ENCODE data around the gene MFAP4. TPM values are rescaled to one million over a fixed set of nuclear protein-coding genes. Genes with fewer than 3 reads are reported as not detected.

Gene MFAP4
- total RNA-seq, 1 donor from 2014 or later = 270 TPM

GRCh38 chr17:19378416-19379360 is 8.3 kb downstream of the MFAP4 start, which contains the start of gene MAPK7:
Gene MAPK7, plus strand, starts transcription at chr17:19378498. Its CDS starts 403 bp downstream, at chr17:19378901.
- H3K27ac ChIP-seq = peak within 1 kb of the TSS; percentile 98
- no peak for TF ChIP-seq CTCF (IDR thresholded peaks at IDR 0.05)
- H3K4me1 ChIP-seq = peaks cover 19% of the 10 kb centered on the region
- H3K9me3 ChIP-seq = no peaks in the 10 kb centered on the region
- peak within 1 kb of the TSS; percentile 94 for H3K4me3 ChIP-seq
- intact Hi-C loops (cut with DNase I) = no loop called here
- no peaks in the 10 kb centered on the region for H3K27me3 ChIP-seq
- DNase-seq (peak; percentile 69), ATAC-seq (peak; percentile 2)
- peaks cover 40% of the 10 kb centered on the region for H3K36me3 ChIP-seq

GRCh38 chr17:19377602-19378415 is 9.2 kb downstream of the MFAP4 start:
- Histone ChIP-seq H3K36me3 (peaks cover 31% of the 10 kb centered on the region), H3K4me3 (peak overlapping the region; percentile 94), H3K4me1 (peaks cover 18% of the 10 kb centered on the region), H3K27ac (peak overlapping the region; percentile 98), H3K9me3 (no peaks in the 10 kb centered on the region), H3K27me3 (no peaks in the 10 kb centered on the region)
- intact Hi-C loops (cut with DNase I) = no loop called here
- ATAC-seq = peak; percentile 96
- DNase-seq = peak; percentile 99
- TF ChIP-seq CTCF (IDR thresholded peaks at IDR 0.05) = no peak

- ATAC-seq (no peak), DNase-seq (no peak)
- H3K36me3 ChIP-seq = peaks cover 24% of the 10 kb centered on the region
- H3K27me3 ChIP-seq = no peaks in the 10 kb centered on the region
- H3K4me3 ChIP-seq = peak overlapping the region; percentile 94
- peaks cover 21% of the 10 kb centered on the region for H3K4me1 ChIP-seq
- H3K27ac ChIP-seq = peak overlapping the region; percentile 98
- intact Hi-C loops (cut with DNase I) = no loop called here
- H3K9me3 ChIP-seq = no peaks in the 10 kb centered on the region
- no peak for TF ChIP-seq CTCF (IDR thresholded peaks at IDR 0.05)
Observed at GRCh38 chr17:19376811-19377210, 10.2 kb downstream of the MFAP4 start.

GRCh38 chr17:19375732-19376131 is 11.3 kb downstream of the MFAP4 start:
- intact Hi-C loops (cut with DNase I) = no loop called here
- Histone ChIP-seq H3K27me3 (no peaks in the 10 kb centered on the region), H3K4me3 (no peak overlapping the region), H3K27ac (no peak overlapping the region), H3K36me3 (peaks cover 13% of the 10 kb centered on the region), H3K4me1 (peaks cover 26% of the 10 kb centered on the region), H3K9me3 (no peaks in the 10 kb centered on the region)
- DNase-seq = no peak
- TF ChIP-seq CTCF (IDR thresholded peaks at IDR 0.05) = no peak
- ATAC-seq = no peak

GRCh38 chr17:19374136-19374535 is 12.9 kb downstream of the MFAP4 start:
- TF ChIP-seq CTCF (IDR thresholded peaks at IDR 0.05) = no peak
- no peak for ATAC-seq
- DNase-seq = no peak
- Histone ChIP-seq H3K4me1 (peaks cover 28% of the 10 kb centered on the region), H3K27me3 (no peaks in the 10 kb centered on the region), H3K9me3 (no peaks in the 10 kb centered on the region), H3K4me3 (no peak overlapping the region), H3K36me3 (no peaks in the 10 kb centered on the region), H3K27ac (no peak overlapping the region)
- intact Hi-C loops (cut with DNase I) = no loop called here

Measured in upper lobe of right lung (tissue), 1 donor.